GM23338 (cell line): ENCODE results near the gene NTN1.
"Not testable (repeated sequence)": the region's sequence is repeated elsewhere in the genome, so short reads cannot be mapped to it uniquely, and the experiment has no call there.

Source experiments
- CREB1 ChIP-seq: fragments of 250-450 bp; sonication (Bioruptor Pico); IDR thresholded peaks from 2 replicates; pipeline ENCODE4 v1.5.0; 2020; ENCODE audit warnings: low read depth, mild to moderate bottlenecking, moderate library complexity
- CTCF ChIP-seq, 2 experiments: fragments of 200-600 bp in 1 of 2; sonication (generic) in 1 of 2; conservative IDR thresholded peaks; 2 replicates each; pipeline versions ENCODE4 v1.5.1 to v1.6.1; 2016 to 2017; ENCODE audit warnings: antibody characterized with exemption in 2 of 2, low read depth in 2 of 2, mild to moderate bottlenecking in 2 of 2, moderate library complexity in 1 of 2
- EZH2phosphoT487 ChIP-seq: fragments of 200-600 bp; sonication (generic); IDR thresholded peaks from one replicate; pipeline ENCODE4 v1.8.1; 2018; ENCODE audit warnings: antibody characterized with exemption; ENCODE audit not compliant: unreplicated experiment

GRCh38 chr17:8984225-8984624 lies 37.1 kb upstream of the NTN1 start:
- not testable (repeated sequence) for TF ChIP-seq CTCF (conservative IDR thresholded peaks at IDR 0.05; ENCODE audit: low read depth in 2 of 2); CREB1; EZH2phosphoT487
